ENCODE data around the gene DAB2IP.

DNA sequence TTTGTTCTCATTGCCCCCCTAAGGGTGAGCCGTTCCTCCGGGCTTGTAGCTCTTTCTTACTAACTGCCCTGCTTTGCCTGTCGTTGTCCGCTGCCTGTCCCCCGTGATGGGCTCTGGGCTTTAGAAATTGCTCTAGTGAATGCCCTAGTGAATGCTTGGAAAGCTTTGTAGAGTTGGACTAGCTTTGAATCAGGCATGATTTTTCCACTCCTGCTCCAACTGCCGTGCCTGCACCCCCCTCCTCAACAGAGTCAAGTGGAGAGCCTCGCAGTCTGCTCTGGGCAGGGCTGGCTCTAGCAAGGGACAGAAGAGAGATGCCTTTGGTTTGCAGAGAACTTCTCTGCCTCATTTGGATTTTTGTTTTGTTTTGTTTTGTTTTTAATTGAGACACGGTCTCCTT is 46.8 kb upstream of the DAB2IP start:
- TF ChIP-seq, protein P1, sequence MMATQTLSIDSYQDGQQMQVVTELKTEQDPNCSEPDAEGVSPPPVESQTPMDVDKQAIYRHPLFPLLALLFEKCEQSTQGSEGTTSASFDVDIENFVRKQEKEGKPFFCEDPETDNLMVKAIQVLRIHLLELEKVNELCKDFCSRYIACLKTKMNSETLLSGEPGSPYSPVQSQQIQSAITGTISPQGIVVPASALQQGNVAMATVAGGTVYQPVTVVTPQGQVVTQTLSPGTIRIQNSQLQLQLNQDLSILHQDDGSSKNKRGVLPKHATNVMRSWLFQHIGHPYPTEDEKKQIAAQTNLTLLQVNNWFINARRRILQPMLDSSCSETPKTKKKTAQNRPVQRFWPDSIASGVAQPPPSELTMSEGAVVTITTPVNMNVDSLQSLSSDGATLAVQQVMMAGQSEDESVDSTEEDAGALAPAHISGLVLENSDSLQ (IDR thresholded peaks at IDR 0.05), result no peak
- TF ChIP-seq NFRKB (IDR thresholded peaks at IDR 0.05) (no peak), FOXK2 (IDR thresholded peaks at IDR 0.05) (no peak), LEF1 (IDR thresholded peaks at IDR 0.05; ENCODE audit: borderline replicate concordance) (no peak)
